IPS DF 4.7 (cell line): ENCODE measurements around the gene RECQL5.
A peak's percentile ranks its signal among the peaks of the same experiment; 100 is the strongest.

Experiments used
- DNase-seq: peaks from one replicate; pipeline ENCODE4 v3.0.0-alpha.2; 2013; ENCODE audit warnings: low spot score; ENCODE audit errors: extremely low read depth

The RECQL5 gene

GRCh38 chr17:75617218-75617617 lies 49.7 kb downstream of the RECQL5 start:
- DNase-seq = no peak

DNA sequence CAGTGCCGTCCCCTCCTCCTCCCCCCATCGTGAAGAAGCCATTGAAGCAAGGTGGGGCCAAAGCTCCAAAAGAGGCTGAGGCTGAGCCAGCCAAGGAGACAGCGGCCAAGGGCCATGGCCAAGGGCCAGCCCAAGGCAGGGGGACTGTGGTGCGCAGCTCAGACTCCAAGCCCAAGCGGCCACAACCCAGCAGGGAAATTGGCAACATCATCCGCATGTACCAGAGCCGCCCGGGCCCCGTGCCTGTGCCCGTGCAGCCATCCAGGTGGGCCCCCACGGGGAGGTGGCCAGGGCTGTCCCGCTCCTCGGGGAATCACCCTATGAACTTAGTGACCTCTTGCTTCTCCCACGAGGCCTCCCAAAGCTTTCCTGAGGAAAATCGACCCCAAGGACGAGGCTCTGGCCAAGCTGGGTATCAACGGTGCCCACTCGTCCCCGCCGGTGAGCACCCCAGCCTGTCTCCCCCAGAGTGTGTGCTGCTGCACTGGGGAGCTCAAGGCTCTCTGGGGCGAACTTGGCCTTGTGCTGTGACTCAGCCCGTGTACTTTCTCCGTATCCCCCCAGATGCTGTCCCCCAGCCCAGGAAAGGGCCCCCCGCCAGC lies 50.3 kb downstream of the RECQL5 start:
- no peak for DNase-seq

DNA sequence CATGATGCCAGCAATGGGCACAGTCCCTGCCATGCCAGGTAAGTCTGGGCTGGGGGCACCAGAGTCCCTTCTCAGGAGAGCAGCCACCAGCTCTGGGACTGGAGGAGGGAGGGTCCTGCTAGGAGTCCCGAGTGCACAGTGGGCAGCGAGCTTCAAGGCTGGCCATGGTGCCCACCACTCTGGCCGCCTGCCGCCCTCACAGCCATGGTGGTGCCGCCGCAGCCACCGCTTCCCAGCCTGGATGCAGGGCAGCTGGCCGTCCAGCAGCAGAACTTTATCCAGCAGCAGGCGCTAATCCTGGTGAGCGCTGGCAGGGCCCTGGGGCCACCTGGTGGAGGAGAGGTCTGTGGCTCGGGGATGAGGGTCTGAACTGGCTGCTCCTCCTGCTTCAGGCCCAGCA lies 51.7 kb downstream of the RECQL5 start:
- DNase-seq = no peak

DNA sequence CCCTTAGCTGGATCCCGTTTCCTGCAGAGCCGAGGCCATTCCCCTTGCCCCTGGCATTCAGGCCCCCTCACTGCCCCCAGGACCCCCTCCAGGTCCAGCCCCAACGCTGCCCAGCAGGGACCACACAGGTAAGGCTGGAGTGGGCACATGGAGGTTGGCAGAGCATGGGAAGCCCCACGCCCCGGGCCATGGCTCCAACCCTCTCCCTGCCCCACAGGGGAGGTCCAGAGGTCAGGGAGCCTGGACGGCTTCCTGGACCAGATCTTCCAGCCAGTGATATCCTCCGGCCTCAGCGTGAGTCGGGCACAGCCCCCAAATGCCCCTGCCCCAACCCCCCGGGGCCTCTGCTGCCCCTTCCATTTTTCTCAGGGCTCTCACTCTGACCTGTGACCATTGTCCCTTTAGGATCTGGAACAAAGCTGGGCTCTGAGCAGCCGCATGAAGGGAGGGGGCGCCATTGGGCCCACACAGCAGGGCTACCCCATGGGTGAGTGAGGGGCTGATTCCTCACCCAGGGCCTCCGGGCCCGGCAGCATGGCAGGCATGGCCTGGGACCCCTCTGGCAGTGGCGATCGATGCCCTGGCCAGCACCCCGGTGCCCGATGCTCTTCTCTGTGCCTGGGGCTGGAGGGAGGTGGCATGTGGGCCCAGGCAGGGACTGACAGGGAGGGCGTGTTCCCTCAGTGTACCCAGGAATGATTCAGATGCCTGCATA lies 52.2 kb downstream of the RECQL5 start:
- DNase-seq = no peak

DNA sequence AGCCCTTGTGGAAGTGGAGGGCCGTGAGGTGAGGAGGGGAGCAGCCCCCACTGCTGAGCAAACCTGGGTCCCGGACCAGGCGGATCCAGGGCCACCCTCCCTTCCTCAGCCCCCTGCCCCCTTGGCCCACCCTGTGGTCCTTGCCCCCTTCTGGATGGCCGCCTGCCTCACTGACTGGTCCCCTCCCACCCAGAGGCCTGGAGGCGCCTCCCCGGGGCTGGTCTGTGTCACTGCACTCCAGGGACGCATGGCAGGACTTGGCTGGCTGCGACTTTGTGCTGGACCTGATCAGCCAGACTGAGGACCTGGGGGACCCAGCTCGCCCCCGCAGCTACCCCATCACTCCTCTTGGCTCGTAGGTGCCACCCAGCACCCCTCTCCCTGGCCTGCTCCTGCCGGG lies 52.9 kb downstream of the RECQL5 start:
- no peak for DNase-seq

DNA sequence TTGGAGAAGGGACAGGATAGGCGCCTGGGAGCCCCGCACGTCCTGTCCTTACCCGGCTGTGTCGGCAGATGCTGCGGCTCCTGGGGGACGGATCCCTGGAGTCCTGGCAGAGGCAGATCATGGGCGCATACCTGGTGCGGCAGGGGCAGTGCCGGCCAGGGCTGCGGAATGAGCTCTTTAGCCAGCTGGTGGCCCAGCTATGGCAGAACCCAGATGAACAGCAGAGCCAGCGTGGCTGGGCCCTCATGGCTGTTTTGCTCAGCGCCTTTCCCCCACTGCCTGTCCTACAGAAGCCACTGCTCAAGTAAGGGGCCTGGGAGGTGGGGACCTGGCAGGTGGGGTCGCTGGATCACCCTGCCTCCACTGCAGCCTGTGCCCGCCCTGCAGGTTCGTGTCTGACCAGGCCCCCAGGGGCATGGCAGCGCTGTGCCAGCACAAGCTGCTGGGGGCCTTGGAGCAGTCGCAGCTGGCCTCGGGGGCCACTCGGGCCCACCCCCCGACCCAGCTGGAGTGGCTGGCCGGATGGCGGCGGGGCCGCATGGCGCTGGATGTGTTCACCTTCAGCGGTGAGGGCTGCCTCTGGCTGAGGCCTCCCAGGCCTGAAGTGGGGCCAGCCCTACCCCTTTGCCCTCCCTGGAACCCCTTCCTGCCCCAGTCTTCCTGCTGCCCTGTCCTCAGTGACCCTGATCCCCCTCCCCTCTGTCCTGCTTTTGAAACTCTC lies 53.9 kb downstream of the RECQL5 start:
- DNase-seq = no peak

DNA sequence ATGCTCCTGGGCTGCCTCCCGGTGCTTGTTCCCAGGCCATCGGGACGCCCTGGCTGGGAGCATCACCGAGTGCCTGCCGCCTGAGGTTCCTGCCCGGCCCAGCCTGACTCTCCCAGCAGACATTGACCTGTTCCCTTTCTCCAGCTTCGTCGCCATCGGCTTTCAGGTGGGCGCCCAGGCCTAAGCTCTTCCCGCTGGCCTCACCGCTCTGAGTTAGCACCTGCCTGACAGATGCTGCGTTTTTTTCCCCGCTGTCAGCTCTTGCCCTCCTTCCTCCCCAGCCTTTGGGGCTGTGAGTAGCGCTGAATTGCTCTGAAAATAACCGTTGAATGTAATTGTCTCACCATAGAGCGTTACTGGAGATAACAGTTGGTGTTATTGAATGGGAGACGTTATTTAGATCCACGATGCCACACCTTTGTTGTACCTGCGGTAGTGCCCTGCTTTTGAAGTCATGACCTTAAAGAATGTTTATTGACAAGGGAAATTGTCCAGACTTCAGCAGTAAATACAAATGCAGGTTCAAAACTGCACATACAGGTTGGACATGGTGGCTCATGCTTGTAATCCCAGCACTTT lies 55.0 kb downstream of the RECQL5 start:
- no peak for DNase-seq

- no peak for DNase-seq
Observed at GRCh38 chr17:75610103-75610984, 56.6 kb downstream of the RECQL5 start.

DNA sequence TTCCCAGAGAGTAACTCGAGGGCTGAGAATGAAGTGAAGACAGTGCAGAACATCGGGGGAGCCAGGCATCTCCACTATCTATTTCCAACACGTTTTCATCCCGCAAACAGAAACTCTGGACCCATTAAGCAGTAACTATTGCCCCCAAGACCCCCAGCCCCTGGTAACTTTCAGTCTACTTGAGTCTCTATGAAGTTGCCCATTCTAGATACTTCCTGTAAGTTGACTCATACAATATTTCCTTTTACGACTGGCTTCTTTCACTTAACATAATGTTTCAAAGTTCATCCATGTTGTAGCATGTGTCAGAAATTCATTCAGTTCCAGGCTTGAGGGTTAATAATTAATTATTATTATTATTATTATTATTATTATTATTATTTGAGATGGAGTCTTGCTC lies 59.9 kb downstream of the RECQL5 start:
- no peak for DNase-seq

DNA sequence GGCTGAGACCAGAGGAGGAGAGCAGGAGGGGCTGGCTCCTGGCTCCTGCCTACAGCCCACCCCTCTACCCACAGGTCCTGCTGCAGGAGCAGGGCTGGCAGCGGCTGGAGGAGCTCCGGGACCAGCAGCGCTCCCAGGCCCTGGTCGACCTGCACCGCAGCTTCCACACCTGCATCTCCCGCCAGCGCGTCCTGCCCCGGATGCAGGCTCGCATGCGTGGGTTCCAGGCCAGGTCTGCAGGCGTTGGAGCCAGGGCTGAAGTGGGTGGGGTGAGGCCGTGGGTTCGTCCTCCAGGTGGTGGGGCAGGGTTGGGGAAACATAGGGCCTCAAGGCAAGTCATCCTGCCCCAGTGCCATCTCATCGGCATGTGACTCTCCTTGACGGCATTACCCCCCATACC lies 61.2 kb downstream of the RECQL5 start:
- DNase-seq = no peak

DNA sequence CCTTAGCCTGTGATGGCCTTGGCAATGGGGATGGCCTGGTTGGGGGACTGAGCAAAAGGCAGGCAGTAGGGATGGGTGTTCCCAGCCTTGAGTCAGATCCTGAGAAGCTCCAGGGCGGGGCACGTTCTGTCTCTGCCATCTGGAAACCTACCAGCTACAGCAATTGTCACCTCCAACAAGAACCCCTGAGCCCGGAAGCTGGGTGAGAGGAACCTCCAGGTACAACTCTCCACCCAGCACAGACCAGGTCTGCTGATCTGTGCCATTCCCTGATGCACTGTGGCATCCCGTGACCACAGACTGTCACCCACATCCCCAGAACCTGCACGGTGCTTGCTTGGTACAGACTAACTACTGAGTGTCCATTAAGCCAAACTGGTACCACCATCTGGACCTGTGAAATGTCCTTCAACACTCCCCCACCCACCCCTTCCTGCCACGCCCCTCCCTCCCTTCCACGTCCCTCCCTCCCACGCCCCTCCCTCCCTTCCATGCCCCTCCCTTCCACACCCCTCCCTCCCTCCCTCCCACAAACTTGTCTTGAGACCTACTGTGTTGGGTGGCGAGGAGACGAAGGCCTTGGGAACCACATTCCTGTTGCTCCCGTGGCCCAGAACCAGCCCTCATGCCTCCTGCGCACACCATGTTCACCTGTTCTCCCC lies 62.8 kb downstream of the RECQL5 start:
- DNase-seq = no peak

GRCh38 chr17:75603123-75603522 lies 63.8 kb downstream of the RECQL5 start:
- no peak for DNase-seq

GRCh38 chr17:75602644-75603043 lies 64.3 kb downstream of the RECQL5 start:
- no peak for DNase-seq

- peak; percentile 60 for DNase-seq
Observed at GRCh38 chr17:75601057-75601987, 65.6 kb downstream of the RECQL5 start.

GRCh38 chr17:75596320-75597087 lies 70.5 kb downstream of the RECQL5 start:
- no peak for DNase-seq

DNA sequence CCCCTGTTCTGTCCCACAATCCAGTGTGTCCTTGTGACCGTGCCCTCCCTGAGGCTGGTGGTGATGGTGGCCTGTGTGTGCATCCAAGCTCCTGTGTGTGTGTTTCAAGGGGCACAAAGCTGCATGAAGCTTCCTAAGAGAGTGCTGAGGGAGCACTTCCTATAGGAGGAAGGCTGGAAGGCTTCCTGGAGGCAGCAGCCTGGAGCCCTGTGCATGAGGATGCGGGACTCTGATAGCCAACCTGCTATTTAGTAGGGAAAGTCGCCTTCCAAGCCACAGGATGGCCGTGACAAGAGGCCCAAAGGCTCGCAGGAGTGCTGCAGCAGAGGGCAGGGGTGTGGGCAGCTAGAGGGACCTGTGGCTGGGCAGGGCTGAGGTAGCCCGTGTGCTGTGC lies 71.0 kb downstream of the RECQL5 start:
- DNase-seq = no peak

- DNase-seq = no peak
Observed at GRCh38 chr17:75595284-75595919, 71.6 kb downstream of the RECQL5 start.

DNA sequence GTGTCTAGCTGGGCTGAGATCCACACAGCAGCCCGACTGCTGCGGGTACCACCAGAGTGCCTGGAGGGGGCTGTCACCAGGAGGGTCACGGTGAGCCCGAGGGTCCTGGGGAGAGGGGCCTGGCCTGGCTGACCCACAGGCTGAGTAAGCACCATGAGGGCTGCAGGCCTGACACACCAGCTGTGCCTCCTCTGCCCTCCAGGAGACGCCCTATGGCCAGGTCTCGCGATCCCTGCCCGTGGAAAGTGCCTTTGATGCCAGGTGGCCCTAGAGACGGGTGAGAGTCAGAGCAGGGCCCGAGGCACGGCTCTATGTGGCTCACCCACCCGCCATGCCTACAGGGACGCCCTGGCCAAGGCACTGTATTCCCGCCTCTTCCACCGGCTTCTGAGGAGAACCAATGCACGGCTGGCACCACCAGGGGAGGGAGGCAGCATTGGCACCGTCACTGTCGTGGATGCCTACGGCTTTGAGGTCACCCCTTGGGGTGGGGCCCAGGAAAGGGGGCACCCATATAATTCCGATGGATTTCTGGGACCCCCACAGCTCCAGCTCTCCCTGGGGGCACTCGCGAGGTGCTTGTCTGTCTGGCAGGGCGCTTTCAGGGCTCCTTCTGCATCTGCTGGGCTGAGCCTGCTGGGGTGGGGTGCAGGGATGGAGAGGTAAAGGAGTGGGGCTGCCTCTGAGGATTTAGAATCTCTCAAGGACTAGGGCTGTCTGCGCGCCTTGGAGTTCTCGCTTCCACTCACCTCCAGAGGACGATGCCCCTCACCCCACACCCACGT lies 72.3 kb downstream of the RECQL5 start:
- no peak for DNase-seq
